ENCODE data around the gene PRXL2B. TPM values are rescaled to one million over a fixed set of nuclear protein-coding genes. Genes with fewer than 3 reads are reported as not detected.

PRXL2B gene
- total RNA-seq, 2 donors from 2014 or later: 5.6 to 8.8 TPM

DNA sequence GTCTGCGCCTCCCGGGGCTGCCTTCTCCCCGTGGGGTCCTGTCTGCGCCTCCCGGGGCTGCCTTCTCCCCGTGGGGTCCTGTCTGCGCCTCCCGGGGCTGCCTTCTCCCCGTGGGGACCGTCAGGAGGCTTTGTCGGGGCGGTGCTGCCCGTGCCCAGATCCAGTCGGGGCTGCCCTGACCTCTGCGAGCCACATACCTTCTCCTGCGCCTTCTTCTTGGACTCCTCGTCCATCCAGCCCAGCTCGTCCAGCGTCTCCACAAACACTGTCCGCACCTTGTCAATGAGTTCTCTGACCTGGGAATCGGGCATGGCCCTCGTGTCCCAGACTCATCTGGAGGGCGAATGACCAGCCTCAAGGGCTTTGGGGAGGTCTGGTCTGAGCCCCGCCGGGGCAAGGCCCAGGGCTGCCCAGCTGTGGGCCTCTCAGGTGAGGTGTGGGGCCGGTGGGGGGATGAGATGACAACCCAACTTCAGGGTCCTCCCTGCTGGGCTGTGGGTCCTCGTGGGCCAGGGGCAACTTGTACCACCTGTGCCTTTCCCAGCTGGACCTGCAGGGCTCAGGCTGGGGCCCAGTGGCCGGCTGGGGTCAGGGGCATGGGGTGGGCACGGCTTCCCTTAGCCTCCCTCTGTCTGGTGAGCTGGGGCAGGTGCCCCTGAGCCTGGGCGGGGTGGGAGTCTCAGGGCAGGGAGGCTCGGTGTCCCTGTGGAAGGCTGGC lies 9.4 kb downstream of the PRXL2B start:
- DNase-seq (no peak), ATAC-seq (no peak)
- H3K9me3 ChIP-seq: no peaks in the 10 kb centered on the region
- 77 to 91% methylated on average over 22 to 31 of the region's 31 CpGs for WGBS, 2 donors
- intact Hi-C loops (cut with DNase I): no loop called here
- H3K4me1 ChIP-seq: peaks cover 15% of the 10 kb centered on the region
- no peak overlapping the region for H3K27ac ChIP-seq
- H3K36me3 ChIP-seq (replicated peaks in 1 of 2; ENCODE audit: insufficient read depth in 1 of 2, low read depth in 2 of 2): no peaks in the 10 kb centered on the region
- no peak overlapping the region for H3K4me3 ChIP-seq
- no peaks in the 10 kb centered on the region for H3K27me3 ChIP-seq
- TF ChIP-seq, protein P1, sequence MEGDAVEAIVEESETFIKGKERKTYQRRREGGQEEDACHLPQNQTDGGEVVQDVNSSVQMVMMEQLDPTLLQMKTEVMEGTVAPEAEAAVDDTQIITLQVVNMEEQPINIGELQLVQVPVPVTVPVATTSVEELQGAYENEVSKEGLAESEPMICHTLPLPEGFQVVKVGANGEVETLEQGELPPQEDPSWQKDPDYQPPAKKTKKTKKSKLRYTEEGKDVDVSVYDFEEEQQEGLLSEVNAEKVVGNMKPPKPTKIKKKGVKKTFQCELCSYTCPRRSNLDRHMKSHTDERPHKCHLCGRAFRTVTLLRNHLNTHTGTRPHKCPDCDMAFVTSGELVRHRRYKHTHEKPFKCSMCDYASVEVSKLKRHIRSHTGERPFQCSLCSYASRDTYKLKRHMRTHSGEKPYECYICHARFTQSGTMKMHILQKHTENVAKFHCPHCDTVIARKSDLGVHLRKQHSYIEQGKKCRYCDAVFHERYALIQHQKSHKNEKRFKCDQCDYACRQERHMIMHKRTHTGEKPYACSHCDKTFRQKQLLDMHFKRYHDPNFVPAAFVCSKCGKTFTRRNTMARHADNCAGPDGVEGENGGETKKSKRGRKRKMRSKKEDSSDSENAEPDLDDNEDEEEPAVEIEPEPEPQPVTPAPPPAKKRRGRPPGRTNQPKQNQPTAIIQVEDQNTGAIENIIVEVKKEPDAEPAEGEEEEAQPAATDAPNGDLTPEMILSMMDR (IDR thresholded peaks at IDR 0.05): no peak

DNA sequence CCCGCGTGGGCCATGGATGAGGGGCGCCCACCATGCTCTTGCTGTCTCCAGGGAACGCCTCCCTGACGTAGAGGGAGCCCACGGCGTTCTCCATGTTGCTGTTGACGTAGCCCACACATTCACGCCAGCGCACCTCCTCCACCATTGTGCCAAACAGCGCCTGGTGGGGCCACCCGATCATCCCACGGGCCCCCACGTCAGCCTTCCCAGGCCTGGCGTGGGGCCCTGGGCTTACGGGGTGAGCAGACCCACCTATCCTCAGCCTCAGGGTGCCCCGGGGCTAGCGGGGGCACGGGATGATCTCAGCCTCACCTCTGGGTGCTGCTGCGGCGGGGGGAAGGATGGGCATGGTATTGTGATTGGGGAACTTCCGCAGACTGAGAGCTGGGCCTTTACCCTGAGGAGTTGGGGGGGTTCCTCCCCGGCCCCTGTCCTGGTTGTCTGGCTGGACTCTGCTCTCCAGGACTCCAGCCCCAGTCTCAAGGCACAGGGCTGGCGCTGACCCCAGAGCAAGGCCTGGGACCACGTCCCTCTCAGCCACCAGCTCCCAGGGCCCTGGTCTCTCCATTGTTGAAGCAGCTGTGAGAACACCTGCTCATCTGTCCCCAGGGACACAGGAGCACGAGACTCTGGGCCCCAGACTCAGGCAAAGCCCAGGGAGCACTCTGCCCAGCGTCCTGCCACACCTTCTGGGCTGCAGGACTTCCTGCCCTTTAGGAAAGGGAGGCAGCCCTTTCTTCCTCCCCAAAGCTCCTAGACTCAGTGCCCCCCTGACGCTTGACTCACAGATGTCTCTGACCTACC lies 10.2 kb downstream of the PRXL2B start:
- Histone ChIP-seq H3K27me3 (no peaks in the 10 kb centered on the region), H3K4me1 (peaks cover 15% of the 10 kb centered on the region), H3K9me3 (no peaks in the 10 kb centered on the region), H3K4me3 (no peak overlapping the region), H3K36me3 (replicated peaks in 1 of 2; ENCODE audit: insufficient read depth in 1 of 2, low read depth in 2 of 2) (no peaks in the 10 kb centered on the region), H3K27ac (no peak overlapping the region)
- ATAC-seq: no peak
- intact Hi-C loops (cut with DNase I): no loop called here
- TF ChIP-seq POLR2A (IDR thresholded peaks at IDR 0.05): no peak
- TF ChIP-seq, protein P1 (IDR thresholded peaks at IDR 0.05): no peak
- DNase-seq: no peak
- WGBS, 2 donors: 71 to 86% methylated on average over 3 to 28 of the region's 28 CpGs

DNA sequence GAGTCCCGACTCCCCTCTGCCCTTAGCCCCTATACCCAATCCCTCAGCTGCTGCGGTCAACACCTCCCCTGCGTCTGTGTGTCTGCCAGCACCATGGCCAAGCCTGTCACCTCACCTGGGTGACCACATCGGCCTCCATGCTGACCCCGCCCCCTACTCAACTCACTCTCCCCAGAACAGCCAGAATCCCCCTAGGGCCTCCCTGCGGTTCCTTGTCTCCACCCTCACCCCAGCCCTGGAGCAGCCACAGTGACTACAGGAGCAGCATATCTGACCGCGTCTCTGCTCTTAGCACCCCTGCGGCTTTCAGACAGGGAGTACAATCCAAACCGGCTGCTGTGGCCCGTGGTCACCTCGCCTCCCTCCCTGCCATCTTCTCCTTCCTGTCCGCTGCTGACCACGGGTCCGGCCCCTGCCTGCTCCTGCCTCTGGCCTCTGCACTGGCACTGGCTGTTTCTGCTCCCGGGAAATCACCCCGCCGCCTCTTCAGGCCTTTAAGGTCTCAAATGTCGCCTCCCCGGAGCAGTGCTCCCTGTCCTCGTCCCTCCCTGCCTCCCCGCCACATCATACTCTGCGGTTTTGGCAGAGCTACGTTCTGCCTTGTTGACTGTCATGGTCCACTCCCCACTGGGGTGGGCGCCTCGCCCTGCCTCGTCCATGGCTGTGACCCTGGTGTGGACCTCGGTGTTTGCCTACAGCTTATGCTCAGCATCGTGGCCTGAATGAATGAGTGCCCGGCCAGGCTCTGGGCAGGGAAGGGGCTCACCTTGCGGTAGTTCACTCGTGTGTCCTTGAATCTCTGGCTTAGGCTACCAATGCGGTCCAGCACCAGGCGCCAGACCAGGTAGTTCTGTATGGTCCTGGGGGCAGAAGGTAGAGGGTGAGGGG lies 11.1 kb downstream of the PRXL2B start:
- Histone ChIP-seq H3K36me3 (replicated peaks in 1 of 2; ENCODE audit: insufficient read depth in 1 of 2, low read depth in 2 of 2) (no peaks in the 10 kb centered on the region), H3K4me3 (no peak overlapping the region), H3K4me1 (peaks cover 15% of the 10 kb centered on the region), H3K27me3 (no peaks in the 10 kb centered on the region), H3K9me3 (no peaks in the 10 kb centered on the region), H3K27ac (no peak overlapping the region)
- intact Hi-C loops (cut with DNase I): no loop called here
- ATAC-seq: no peak
- 64 to 80% methylated on average over 31 to 33 of the region's 34 CpGs for WGBS, 2 donors
- DNase-seq: no peak
- TF ChIP-seq, protein P1 (IDR thresholded peaks at IDR 0.05): no peak
- no peak for TF ChIP-seq POLR2A (IDR thresholded peaks at IDR 0.05)

DNA sequence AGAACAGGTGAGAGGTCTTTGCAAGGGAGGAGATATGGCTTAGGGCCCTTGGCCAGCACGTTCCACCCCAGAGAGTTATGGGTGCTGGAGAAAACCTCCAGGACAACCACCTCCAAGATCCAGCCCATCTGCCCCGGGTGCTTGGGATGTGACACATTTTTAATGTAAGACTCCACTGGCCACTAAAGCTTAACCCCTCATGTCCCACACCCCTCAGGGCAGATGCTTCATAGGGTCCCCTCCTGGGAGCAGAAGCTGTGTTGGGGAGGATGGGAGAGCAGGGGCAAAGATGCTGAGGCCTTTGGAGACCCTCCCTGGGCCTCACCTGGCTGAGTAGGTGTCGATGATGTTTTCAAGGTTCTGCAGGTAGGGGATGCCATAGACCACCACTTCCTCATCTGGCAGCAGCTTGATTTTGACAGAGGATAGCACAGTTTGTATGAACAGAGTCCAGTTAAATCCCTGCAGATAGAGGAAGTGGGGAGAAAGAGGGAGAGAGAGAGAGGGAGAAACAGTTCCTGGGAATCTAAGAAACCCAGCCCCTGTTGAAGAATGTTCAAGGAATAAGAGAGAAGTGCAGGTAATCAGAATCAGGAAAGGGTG lies 11.9 kb downstream of the PRXL2B start:
- 70 to 76% methylated on average over 3 of the region's 3 CpGs for WGBS, 2 donors
- TF ChIP-seq, protein P1 (IDR thresholded peaks at IDR 0.05): no peak
- no peak for TF ChIP-seq POLR2A (IDR thresholded peaks at IDR 0.05)
- no peaks in the 10 kb centered on the region for H3K9me3 ChIP-seq
- intact Hi-C loops (cut with DNase I): no loop called here
- no peak overlapping the region for H3K27ac ChIP-seq
- H3K4me3 ChIP-seq: no peak overlapping the region
- peaks cover 8% of the 10 kb centered on the region for H3K4me1 ChIP-seq
- no peak for ATAC-seq
- H3K27me3 ChIP-seq: no peaks in the 10 kb centered on the region
- DNase-seq: no peak
- H3K36me3 ChIP-seq (replicated peaks in 1 of 2; ENCODE audit: insufficient read depth in 1 of 2, low read depth in 2 of 2): no peaks in the 10 kb centered on the region
